HG03439 (cell line): ENCODE measurements around the gene XPR1.
"Not testable (repeated sequence)": the region's sequence is repeated elsewhere in the genome, so short reads cannot be mapped to it uniquely, and the experiment has no call there.

ENCODE experiments used
- ATAC-seq: cut with Tn5 transposase; IDR thresholded peaks from one replicate; pipeline ENCODE4 v1.9.1; 2021; ENCODE audit warnings: mild to moderate bottlenecking, moderate library complexity; ENCODE audit not compliant: unreplicated experiment

XPR1 gene

DNA sequence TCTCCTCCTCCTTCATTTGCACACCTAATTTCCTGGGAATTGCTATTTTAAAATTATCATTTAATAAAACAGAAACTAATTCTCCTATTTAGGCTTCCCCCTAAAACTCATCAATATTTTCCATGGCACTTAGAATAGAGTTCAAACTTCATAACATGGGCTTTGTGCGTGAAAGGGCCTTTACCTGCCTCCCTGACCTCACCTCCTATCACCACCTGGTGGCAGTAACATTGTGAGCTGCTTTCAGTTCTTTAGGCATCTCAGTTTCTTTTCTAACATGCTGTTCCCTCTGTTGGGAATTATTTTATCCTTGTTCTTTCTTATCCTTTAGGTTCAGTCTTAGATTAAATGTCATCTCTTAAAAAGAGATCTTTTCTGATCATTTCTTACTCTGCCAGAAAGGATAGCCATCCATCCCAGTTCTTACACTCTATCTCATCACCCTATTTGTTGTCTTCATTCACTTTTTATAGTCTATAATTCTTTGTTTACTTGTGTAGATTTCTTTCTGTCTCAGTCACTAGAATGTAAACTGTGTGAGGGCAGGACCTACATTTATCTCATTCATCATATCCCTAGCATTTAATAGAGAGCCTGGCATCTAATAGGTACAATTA is 147.1 kb downstream of the XPR1 start:
- no peak for ATAC-seq

DNA sequence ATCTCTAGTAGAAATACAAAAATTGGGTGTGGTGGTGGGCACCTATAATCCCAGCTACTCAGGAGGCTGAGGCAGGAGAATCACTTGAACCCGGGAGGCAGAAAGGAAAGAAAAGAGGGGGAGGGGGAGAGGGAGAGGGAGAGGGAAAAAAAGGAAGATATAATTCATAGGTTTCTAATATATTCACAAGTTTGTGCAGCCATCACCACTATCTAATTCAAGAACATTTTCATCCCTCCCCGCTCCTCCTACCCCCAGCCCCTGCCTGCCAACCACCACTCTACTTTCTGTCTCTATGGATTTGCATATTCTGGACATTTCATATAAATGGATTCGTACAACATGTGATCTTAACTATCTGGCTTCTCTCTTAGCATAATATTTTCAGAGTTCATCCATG is 147.8 kb downstream of the XPR1 start:
- ATAC-seq: no peak

DNA sequence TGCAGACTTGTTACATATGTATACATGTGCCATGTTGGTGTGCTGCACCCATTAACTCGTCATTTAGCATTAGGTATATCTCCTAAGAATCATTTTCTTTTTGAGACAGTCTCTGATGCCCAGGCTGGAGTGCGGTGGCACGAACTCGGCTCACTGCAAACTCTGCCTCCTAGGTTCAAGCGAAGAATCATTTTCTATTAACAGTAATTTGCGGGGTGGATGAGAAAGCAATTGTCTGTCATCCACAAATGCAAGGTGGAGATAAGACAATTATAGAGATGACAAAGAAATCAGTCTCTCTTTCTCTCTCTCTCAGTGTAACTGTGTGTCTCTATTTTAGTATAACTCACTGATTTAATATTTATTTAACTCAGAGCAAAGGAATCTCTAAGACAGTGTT is 149.9 kb downstream of the XPR1 start:
- no peak for ATAC-seq

DNA sequence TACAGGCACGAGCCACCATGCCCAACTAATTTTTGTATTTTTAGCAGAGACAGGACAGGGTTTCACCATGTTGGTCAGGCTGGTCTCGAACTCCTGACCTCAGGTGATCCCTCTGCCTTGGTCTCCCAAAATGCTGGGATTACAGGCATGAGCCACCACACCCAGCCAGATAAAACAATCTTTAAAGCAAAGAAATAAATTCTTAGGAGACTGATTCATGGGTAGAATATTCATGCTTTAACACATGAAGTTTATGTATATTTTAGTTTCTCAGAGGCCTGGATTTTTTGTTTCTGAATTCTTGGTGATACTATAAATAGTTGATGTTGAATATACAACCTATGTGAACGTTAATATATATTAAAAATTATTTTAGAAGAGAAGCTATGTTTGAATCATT is 153.5 kb downstream of the XPR1 start:
- no peak for ATAC-seq

DNA sequence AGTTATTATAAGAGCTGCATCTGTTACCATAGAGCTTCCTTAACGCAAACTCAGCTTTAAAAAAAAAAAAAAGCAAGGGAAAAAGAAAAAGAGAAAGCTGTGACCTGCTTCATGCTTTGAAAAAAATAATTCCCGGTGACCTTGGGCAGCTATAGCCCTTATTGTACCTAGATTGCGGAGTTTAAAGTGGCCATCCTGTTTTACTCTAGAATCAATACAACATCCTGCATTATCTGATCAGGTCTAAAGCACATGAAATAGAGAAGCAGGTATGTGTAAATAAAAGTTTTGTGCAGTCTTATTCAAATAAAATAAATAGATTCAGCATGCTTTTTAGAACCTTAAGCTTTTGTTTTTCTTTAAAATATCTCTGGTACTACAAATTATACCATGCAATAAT is 154.1 kb downstream of the XPR1 start:
- ATAC-seq: no peak

DNA sequence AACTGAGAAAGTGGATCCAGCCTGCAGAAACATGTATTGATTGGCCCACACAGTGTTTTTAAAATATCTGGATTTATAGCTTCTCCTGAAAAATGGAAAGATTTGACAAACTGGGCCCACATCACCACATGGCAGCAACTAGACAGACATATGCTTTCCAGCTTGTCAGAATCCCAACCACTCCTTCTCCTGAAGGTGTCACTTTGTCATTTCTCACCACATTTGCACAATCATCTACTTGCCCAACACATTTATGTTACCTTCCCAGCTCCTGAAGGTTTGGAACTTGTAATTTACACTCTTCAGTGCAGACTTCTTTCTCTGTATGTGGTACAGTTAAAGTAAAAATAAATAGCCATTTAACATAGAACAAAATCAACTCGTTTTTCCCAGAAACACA is 154.8 kb downstream of the XPR1 start:
- no peak for ATAC-seq

DNA sequence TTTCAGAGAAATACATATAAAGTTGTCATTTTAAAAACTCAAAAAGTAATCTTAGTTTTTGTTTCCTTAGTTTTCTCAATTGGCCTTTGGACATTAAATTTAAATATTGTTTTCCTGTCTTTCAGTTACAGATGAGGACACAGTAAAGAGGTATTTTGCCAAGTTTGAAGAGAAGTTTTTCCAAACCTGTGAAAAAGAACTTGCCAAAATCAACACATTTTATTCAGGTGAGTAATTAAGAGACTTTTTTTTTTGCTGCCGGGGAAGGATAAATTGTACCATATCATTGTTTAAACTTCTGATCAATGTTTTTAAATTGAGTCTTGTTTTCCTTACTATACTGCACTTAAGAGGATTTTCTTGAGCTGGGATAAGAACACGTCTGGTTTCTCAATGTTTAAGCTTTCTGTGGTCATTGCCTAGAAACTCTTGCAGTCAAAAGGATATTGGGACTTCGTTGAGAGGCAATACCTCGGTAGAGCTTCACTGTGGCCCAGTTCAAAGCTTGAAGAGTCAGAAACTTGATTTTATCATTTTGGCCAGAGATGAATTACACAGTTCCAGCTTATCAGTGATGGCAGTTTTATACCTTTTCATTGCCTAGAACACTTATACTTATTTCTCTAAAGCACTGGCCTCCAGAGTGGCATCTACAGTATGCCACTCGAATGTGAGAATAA is 155.9 kb downstream of the XPR1 start:
- no peak for ATAC-seq

DNA sequence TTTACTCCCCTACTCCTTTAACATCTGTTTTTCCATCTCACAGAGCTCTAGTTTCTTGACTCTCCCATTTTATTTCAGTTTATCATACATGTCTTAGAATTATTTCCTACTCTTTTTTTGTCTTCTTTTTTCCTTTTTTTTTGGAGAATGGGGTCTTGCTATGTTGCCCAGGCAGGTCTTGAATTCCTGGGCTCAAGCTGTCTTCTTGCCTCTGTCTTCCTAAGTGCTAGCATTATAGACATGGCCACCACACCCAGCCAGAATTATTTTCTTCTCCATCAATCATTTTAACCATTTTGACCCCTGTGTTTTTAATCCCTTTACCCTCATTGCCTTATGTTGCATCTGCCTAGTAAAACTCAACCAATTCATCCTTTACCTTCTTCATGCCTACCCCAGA is 157.6 kb downstream of the XPR1 start:
- no peak for ATAC-seq

DNA sequence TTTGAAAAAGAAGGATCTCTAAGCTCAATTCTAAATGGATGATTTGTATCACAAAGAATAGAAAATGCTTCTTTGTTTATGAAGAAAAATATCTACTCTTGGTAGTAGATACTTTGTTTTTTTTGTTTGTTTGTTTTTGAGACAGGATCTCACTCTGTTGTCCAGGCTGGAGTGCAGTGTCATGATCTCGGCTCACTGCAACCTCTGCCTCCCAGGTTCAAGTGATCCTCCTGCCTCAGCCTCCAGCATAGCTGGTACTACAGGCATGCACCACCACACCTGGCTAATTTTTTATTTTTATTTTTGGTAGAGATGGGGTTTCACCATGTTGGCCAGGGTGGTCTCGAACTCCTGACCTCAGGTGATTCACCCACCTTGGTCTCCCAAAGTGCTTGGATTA is 159.3 kb downstream of the XPR1 start:
- not testable (repeated sequence) for ATAC-seq

DNA sequence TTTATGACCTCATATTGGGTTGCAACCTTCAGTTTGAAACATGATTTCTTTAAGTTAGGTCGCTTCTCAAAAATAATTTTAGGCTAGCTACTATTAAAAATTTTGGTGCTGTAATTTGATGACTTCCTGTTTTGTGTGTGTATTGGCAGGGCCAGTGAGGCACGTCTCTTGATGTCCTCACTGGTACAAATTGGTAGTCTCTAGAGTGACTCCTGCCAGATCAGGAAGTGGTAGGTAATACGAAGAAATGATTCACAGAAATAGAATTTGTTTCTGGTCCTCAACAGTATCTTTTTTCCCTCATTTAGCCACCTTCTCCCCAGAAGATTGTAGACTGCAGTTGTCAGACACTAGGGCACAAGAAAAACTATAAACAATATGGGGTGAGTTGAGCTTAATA is 160.0 kb downstream of the XPR1 start:
- ATAC-seq: no peak

DNA sequence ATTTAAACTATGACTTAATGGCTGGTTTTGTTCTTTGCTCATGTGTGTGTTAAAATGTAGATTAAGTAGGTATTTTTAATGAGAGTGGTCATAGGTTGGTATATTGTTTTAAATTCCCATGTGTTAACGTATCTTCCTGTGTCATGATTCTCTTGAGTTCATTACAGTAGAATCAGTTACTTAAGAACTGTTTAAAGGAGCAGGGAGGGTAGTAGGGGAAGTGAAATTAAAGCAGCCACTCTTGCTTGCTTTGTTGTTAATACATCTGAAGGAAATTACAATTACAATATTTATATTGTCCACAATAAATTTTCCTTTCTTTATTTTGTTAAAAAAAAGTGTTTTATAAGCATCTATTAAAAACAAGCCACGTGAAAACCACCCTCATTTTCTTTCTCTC is 161.6 kb downstream of the XPR1 start:
- ATAC-seq: no peak

DNA sequence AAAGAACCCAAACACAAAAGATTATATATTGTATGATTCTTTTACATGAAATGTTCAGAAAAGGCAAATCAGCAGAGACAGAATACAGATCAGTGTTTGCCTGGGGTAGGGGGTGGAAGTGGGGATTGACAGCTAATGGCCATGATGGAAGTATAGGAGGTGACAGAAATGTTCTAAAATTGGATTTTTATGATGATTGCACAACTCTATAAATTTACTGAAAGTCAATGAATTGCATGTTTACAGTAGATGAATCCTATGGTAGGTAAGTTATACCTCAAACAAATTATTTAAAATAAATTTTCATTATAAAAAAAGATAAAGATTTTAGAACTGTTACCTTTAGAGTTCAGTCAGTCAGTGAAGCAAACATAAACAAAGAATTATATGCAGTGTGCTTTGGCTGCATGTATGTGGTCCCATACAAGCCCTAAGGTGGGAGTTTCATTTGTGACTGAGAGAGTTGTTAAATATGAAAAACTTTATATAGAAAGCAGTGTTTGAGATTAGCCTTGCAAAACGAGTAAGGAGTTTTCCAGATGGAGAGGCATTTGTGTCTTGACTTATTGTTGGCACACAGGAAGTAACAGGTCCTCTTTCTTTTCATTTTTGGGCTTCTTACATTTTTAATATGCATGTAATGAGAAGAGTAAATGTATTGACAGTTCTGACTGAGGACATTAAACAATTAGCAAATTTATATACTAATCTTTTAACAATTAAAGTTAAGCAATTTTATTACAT is 165.2 kb downstream of the XPR1 start:
- no peak for ATAC-seq

DNA sequence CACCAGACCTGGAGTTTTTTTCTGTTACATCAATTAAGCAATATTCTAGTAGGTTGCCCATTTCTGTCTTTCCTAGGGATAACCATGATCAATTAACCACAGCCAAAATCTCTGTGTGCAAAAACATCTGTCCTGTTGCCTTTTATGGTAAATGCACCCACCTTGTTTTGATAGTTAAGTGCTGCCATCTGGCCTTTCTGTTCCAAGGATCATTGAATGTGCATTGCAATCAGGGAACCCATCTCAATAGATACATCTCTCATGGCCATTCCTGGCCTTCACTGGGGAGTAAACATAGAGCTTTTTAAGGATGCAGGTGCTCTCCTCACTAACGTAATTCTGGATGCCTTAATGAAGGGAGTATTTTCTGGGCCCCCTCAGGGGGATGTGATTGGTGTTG is 169.1 kb downstream of the XPR1 start:
- ATAC-seq: no peak

DNA sequence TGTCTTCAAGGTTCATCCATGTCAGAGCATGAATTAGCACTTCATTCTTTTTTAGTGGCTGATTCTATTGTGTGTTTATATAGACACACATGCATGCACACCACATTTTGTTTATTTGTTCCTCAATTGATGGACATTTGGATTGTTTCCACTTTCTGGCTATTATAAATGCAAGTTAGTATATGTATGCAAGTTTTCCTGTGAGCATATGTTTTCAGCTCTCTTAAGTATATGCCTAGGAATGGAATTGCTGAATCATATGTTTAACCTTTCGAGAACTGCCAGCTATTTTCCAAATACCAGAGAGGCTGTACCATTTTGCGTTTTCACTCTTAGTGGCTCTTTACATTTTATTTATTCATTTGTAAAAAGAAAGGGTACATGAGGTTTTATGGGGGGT is 171.0 kb downstream of the XPR1 start:
- ATAC-seq: no peak

DNA sequence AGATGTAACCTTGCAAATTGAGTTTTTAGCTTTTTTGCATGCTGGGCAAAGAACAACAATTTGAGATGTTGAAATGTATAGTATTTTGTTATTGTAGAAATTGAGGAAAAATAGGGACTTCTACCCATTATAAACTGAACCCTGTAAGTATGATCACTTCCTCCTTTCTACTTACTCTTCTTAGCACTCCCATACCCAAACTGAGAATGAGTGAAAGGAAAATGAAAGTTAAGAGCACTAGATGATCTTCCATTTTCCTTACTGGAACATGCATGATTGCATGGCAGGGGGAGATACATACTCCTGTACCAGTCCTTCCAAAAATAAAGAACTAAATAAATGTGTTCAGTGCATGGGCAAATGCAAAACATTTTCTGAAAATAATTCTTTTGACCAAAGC is 173.5 kb downstream of the XPR1 start:
- ATAC-seq: no peak

DNA sequence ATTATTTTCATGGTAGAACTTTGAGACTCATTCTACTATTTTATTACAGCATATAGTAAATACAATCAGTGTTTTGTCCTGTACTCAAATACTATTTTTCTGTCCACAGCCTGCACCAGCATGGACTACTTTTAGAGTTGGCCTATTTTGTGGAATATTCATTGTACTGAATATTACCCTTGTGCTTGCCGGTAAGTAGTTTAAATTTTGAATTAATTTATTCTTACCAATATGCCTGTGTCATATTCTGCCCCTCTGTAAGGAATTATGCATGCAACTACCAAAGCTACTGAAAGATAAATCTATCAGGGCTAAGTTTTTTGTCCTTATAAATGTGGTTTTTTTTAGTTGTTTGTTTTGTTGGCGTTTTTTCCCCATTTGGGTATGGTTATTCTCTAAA is 179.5 kb downstream of the XPR1 start:
- no peak for ATAC-seq

DNA sequence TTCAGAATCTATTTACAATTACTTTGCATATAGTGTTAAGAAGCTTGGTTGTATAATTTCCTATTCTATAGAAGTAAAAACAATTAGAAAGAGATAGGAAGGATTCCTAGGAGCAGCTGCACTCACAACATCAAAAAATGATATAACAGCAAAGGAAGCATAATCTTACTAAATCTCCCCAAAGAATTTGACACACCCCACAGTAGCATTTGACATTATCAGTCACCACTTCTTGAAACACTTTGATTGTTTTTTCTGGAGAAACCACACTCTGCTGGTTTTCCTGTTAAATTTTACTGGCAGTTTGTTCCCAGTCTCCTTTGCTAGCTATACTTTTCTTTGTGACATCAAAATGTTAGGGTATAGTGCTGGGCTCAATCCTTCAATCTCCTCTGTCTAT is 180.1 kb downstream of the XPR1 start:
- no peak for ATAC-seq

DNA sequence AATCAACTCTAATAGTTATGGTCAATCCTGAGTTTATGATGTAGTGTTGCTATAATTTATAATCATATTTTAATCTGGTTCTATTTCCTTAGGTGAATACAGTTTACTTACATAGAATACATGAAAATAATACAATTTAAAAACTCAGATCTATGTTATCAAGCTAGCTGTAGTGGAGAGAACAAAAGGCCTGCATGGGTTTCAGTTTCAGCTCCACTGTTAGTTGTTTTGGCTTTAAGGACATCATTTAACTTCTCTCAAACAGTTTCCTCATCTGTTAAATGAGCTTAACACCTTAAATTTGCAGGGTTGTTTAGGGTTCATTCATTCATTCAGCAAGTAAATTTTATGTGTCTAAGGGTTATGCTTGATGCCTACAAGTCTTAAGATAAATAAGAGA is 182.4 kb downstream of the XPR1 start:
- no peak for ATAC-seq

DNA sequence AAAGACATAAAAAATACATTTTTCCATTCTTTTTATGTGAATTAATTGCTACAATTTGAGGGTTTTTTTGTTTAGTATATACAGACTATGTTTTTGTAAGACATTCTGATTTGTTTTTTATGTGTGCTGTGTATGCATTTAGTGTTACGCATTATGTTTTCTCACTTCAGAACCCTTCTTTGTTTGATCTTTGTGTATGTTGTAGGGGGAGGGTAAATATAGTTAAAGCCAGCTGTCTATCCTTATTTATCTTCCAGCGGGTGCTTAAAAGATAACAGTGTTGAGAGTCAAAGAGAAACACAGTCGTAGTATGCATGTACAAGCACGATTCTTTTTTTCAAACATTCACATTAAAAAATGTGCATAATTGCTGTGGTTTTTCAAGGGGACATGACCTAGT is 183.4 kb downstream of the XPR1 start:
- ATAC-seq: no peak

DNA sequence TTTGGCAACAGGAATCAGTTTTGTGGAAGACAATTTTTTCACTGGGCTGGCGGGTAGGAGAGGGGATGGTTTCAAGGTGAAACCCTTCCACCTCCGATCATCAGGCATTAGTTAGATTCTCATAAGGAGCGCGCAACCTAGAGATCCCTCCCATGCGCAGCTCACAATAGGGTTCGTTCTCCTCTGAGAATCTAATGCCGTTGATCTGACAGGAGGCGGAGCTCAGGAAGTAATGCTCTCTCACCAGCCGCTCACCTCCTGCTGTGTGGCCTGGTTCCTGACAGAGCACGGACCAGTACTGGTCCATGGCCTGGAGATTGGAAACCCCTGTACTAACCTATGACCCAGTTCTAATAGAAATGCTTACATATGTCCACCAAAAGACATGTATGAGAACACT is 184.3 kb downstream of the XPR1 start:
- ATAC-seq: no peak

DNA sequence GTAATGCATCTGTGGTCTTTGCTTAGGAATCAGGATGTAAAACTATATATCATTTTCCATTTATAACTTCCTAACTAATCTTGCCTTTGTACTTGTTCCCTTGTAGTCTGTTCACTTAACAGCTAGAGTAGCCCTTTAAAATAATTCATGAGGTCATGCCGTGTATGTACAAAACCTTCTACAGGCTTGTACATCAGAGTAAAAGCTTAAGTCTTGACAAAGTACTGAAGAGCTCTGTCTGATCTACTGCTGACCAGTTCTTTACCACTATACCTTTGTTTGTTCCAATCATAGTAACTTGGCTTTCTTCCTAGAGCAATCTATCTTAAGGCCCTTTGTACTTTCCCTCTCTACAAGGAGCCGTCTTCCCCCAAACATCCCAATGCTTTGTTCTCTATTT is 190.1 kb downstream of the XPR1 start:
- no peak for ATAC-seq

DNA sequence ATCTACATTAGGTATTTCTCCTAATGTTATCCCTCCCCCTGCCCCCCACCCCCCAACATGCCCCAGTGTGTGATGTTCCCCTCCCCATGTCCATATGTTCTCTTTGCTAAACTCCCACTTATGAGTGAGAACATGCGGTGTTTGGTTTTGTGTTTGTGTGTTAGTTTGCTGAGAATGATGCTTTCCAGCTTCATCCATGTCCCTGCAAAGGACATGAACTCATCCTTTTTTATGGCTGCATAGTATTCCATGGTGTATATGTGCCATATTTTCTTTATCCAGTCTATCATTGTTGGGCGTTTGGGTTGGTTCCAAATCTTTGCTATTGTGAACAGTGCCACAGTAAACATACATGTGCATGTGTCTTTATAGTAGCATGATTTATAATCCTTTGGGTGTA is 199.7 kb downstream of the XPR1 start:
- ATAC-seq: not testable (repeated sequence)
